Esophagus muscularis mucosa (tissue), 4 donors: ENCODE measurements around the gene RBM15B. TPM values are rescaled to one million over a fixed set of nuclear protein-coding genes. Genes with fewer than 3 reads are reported as not detected.

Source experiments
- DNase-seq: peaks from one replicate; pipeline ENCODE4 v3.0.0-alpha.2; 2017; ENCODE audit errors: extremely low spot score
- H3K27ac ChIP-seq, 4 donors: fragments of 200-600 bp; sonication (generic); replicated peaks in 1 of 4; 1 replicate in 3 of 4; 2 replicates in 1 of 4; pipeline ENCODE4 v1.5.1; 2016 to 2019; ENCODE audit warnings: mild to moderate bottlenecking in 1 of 4
- H3K27me3 ChIP-seq, 4 donors: fragments of 200-600 bp; sonication (generic); one replicate each; pipeline versions ENCODE4 v1.5.1 to v1.6.0; 2016 to 2019
- H3K36me3 ChIP-seq, 4 donors: fragments of 200-600 bp; sonication (generic); one replicate each; pipeline ENCODE4 v1.5.1; 2016 to 2019
- H3K4me1 ChIP-seq, 4 donors: fragments of 200-600 bp; sonication (generic); one replicate each; pipeline ENCODE4 v1.5.1; 2016 to 2019
- H3K4me3 ChIP-seq, 4 donors: fragments of 200-600 bp; sonication (generic); 1 replicate in 2 of 4; 2 replicates in 2 of 4; pipeline ENCODE4 v1.5.1; 2016 to 2019; ENCODE audit warnings: mild to moderate bottlenecking in 4 of 4, moderate library complexity in 1 of 4
- H3K9me3 ChIP-seq, 4 donors: fragments of 200-600 bp; sonication (generic); 1 replicate in 3 of 4; 2 replicates in 1 of 4; pipeline ENCODE4 v1.5.1; 2016 to 2019
- CTCF ChIP-seq, 3 experiments: fragments of 200-600 bp in 2 of 3; fragments of 450-650 bp in 1 of 3; sonication (generic) in 2 of 3; IDR thresholded peaks; one replicate each; pipeline ENCODE4 v1.5.1; 2017 to 2019; ENCODE audit warnings: antibody characterized with exemption in 3 of 3, mild to moderate bottlenecking in 2 of 3, moderate library complexity in 1 of 3
- EP300 ChIP-seq: sonication (generic); formaldehyde crosslinking; IDR thresholded peaks from one replicate; pipeline ENCODE4 v1.6.1; 2017; ENCODE audit warnings: antibody characterized with exemption
- POLR2A ChIP-seq: fragments of 450-650 bp; IDR thresholded peaks from one replicate; pipeline ENCODE4 v1.6.1; 2017; ENCODE audit warnings: antibody characterized with exemption, moderate library complexity, mild to moderate bottlenecking, low read depth
- POLR2AphosphoS5 ChIP-seq, 2 donors: sonication (generic); formaldehyde crosslinking; IDR thresholded peaks; one replicate each; pipeline ENCODE4 v1.6.1; 2017; ENCODE audit warnings: antibody characterized with exemption in 2 of 2
- WGBS: methylation state at CpG from one replicate; pipeline ENCODE4 v1.1.5; 2018; 5-methylcytosine and 5-hydroxymethylcytosine counted together
- intact Hi-C: fragments of 100-400 bp; cut with DNase I; formaldehyde crosslinking; loops from one replicate; pipeline ENCODE4 v1.15.1; 2023
- total RNA-seq, 4 donors: library from RNA; depleted of rRNA; stranded (reverse); fragments of >200 nt; gene quantifications; one replicate each; pipeline versions ENCODE4 v1.1.0 to v1.2.1, GENCODE V29; 2016

RBM15B gene
- total RNA-seq, 4 donors from 2014 or later: 27.8 to 50.5 (median 42.6) TPM

GRCh38 chr3:51375571-51375970, 15.5 kb upstream of the RBM15B start:
- intact Hi-C loops: loop anchor here (5.0 to 10.0 kb wide), 3 partner anchors 271 to 803 kb away; partner anchors contain the start of gene DOCK3
- no peak for TF ChIP-seq POLR2A
- TF ChIP-seq POLR2AphosphoS5 (IDR thresholded peaks at IDR 0.05): no peak
- DNase-seq: no peak

GRCh38 chr3:51378065-51378464, 13.0 kb upstream of the RBM15B start:
- H3K36me3 ChIP-seq: peaks cover 0 to 22% (median 7%) of the 10 kb centered on the region in 4 donors
- H3K4me1 ChIP-seq: no peaks in the 10 kb centered on the region
- H3K9me3 ChIP-seq: no peaks in the 10 kb centered on the region
- intact Hi-C loops: loop anchor here (5.0 to 10.0 kb wide), 3 partner anchors 273 to 806 kb away; partner anchors contain the start of gene DOCK3
- TF ChIP-seq POLR2AphosphoS5 (IDR thresholded peaks at IDR 0.05): no peak
- TF ChIP-seq CTCF (IDR thresholded peaks at IDR 0.05): no peak
- TF ChIP-seq EP300: no peak
- no peak for TF ChIP-seq POLR2A
- H3K27me3 ChIP-seq: no peaks in the 10 kb centered on the region
- no peak overlapping the region for H3K4me3 ChIP-seq
- H3K27ac ChIP-seq: no peak overlapping the region
- no peak for DNase-seq
- WGBS: 83% methylated on average over 5 of the region's 5 CpGs

More at GRCh38 chr3:51375571-51375970, 15.5 kb upstream of the RBM15B start:
- 82% methylated on average over 8 of the region's 8 CpGs for WGBS
- Histone ChIP-seq H3K27me3 (no peaks in the 10 kb centered on the region), H3K4me1 (no peaks in the 10 kb centered on the region), H3K4me3 (no peak overlapping the region), H3K9me3 (no peaks in the 10 kb centered on the region), H3K27ac (no peak overlapping the region), H3K36me3 (peaks cover 0 to 22% (median 7%) of the 10 kb centered on the region in 4 donors)

- Histone ChIP-seq H3K27me3 (no peaks in the 10 kb centered on the region), H3K4me1 (peaks cover 0 to 6% (median 4%) of the 10 kb centered on the region in 4 donors), H3K9me3 (no peaks in the 10 kb centered on the region), H3K36me3 (peaks cover 0 to 22% (median 7%) of the 10 kb centered on the region in 4 donors), H3K27ac (no peak overlapping the region), H3K4me3 (no peak overlapping the region)
- intact Hi-C loops: loop anchor here (5.0 to 10.0 kb wide), 3 partner anchors 274 to 806 kb away; partner anchors contain the start of gene DOCK3
- 94% methylated on average over 2 of the region's 2 CpGs for WGBS
- TF ChIP-seq EP300 (no peak), POLR2A (no peak), POLR2AphosphoS5 (IDR thresholded peaks at IDR 0.05) (no peak)
- DNase-seq: no peak
These were observed 12.4 kb upstream of the RBM15B start for GRCh38 chr3:51378726-51379125.

- no peak for DNase-seq
- no peak overlapping the region for H3K27ac ChIP-seq
- H3K27me3 ChIP-seq: no peaks in the 10 kb centered on the region
- H3K4me3 ChIP-seq: no peak overlapping the region
- H3K9me3 ChIP-seq: no peaks in the 10 kb centered on the region
- H3K36me3 ChIP-seq: peaks cover 0 to 18% (median 7%) of the 10 kb centered on the region in 4 donors
- H3K4me1 ChIP-seq: peaks cover 5 to 12% (median 10%) of the 10 kb centered on the region in 4 donors
- no peak for TF ChIP-seq EP300
- no peak for TF ChIP-seq POLR2AphosphoS5 (IDR thresholded peaks at IDR 0.05)
- no peak for TF ChIP-seq CTCF (IDR thresholded peaks at IDR 0.05)
- TF ChIP-seq POLR2A: no peak
- 55% methylated on average over 2 of the region's 8 CpGs for WGBS
- intact Hi-C loops: loop anchor here (5.0 to 10.0 kb wide), 3 partner anchors 274 to 807 kb away; partner anchors contain the start of gene DOCK3
These were observed 11.8 kb upstream of the RBM15B start for GRCh38 chr3:51379301-51379700.

GRCh38 chr3:51379746-51380455, 11.2 kb upstream of the RBM15B start:
- WGBS: 78% methylated on average over 5 of the region's 8 CpGs
- H3K27ac ChIP-seq: no peak overlapping the region
- H3K4me1 ChIP-seq: peaks cover 5 to 15% (median 10%) of the 10 kb centered on the region in 4 donors
- H3K36me3 ChIP-seq: peaks cover 0 to 12% (median 4%) of the 10 kb centered on the region in 4 donors
- intact Hi-C loops: loop anchor here (5.0 to 10.0 kb wide), 4 partner anchors 275 to 808 kb away; partner anchors contain the start of genes DOCK3 and TEX264
- H3K9me3 ChIP-seq: no peaks in the 10 kb centered on the region
- DNase-seq: no peak
- no peak overlapping the region for H3K4me3 ChIP-seq
- H3K27me3 ChIP-seq: no peaks in the 10 kb centered on the region
- no peak for TF ChIP-seq POLR2A
- no peak for TF ChIP-seq CTCF (IDR thresholded peaks at IDR 0.05)
